Measurements from ENCODE around the gene RAB11B. TPM values are rescaled to one million over a fixed set of nuclear protein-coding genes. Genes with fewer than 3 reads are reported as not detected.

Gene RAB11B
- total and polyA plus RNA-seq, 9 of the 15 experiments (the other 6 are each of a cell fraction or from before 2014, with no cell fraction given) = 0.74 to 71.0 (median 13.8) TPM

- TF ChIP-seq HNRNPK (IDR thresholded peaks at IDR 0.05; ENCODE audit: low read depth, low read length, poor library complexity, severe bottlenecking) (no peak), JUND (IDR thresholded peaks at IDR 0.05; ENCODE audit: borderline replicate concordance, low read depth, low read length) (no peak), JUND (tag; IDR thresholded peaks at IDR 0.05; ENCODE audit: borderline replicate concordance, low read depth, low read length) (peak; percentile 29; the same call in 1 of the 3 replicates), FIP1L1 (IDR thresholded peaks at IDR 0.05; ENCODE audit: low read depth, low read length, poor library complexity, severe bottlenecking) (no peak), ZNF766 (CRISPR knock-in tag; conservative IDR thresholded peaks at IDR 0.05) (peak; percentile 39; the same call in 1 of the 2 replicates), GTF2A2 (tag; IDR thresholded peaks at IDR 0.05) (peak; percentile 80), ZFX (CRISPR knock-in tag; IDR thresholded peaks at IDR 0.05) (no peak), ETS1 (conservative IDR thresholded peaks at IDR 0.05; ENCODE audit: control insufficient read depth, low read depth, low read length) (no peak), EP400 (IDR thresholded peaks at IDR 0.05) (no peak)
Observed at GRCh38 chr19:8386990-8387389, 3.2 kb upstream of the RAB11B start (continued).

Measured in K562 (cell line).